Measurements from ENCODE around the gene INSL3. TPM values are rescaled to one million over a fixed set of nuclear protein-coding genes. Genes with fewer than 3 reads are reported as not detected.
A peak's percentile ranks its signal among the peaks of the same experiment; 100 is the strongest.

Gene INSL3
- total and polyA plus RNA-seq, 2 of the 13 experiments (the other 11 are each of a cell fraction or from before 2014, with no cell fraction given), result 0.30 TPM; not detected in 1

DNA sequence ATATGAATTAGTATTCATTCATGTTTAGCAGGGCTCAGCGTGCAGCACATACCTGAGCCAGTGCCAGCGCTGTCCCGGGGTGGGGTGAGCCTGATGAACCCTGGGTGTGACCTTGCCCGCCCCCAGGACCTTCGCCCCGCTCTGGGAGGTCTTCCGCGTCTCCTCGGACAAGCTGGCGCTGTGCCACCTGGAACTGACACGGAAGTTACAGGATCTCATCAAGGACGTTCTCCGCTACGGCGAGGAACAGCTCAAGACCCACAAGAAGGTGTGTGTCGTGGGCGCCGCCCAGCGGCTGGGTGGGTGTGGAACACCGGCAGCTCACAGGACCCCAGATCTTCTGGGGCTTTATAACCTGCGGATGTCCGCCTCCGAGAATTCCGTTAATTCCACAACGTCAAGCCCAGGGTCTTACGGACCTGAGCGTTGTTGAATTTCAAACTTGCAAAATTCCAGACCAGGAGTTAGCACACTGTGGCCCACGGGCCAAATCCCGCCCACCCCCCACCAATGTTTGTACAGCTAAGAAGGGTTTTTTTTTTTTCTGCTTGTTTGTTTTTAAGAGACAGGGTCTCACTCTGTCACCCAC lies 54.7 kb downstream of the INSL3 start (continued):
- TF ChIP-seq RERE (CRISPR knock-in tag; IDR thresholded peaks at IDR 0.05; ENCODE audit: low read depth) (no peak), PPARG (CRISPR knock-in tag; conservative IDR thresholded peaks at IDR 0.05) (peak; percentile 78), TEAD2 (CRISPR knock-in tag; IDR thresholded peaks at IDR 0.05) (no peak), NFE2L1 (CRISPR knock-in tag; IDR thresholded peaks at IDR 0.05; ENCODE audit: borderline replicate concordance) (no peak), ARID2 (CRISPR knock-in tag; IDR thresholded peaks at IDR 0.05; ENCODE audit: borderline replicate concordance) (0 out of 2 replicates have a peak, but pooled peaks have one; percentile 23), ZNF263 (CRISPR knock-in tag; IDR thresholded peaks at IDR 0.05) (no peak), SNAPC2 (CRISPR knock-in tag; IDR thresholded peaks at IDR 0.05) (0 out of 2 replicates have a peak, but pooled peaks have one; percentile 46), MNT (IDR thresholded peaks at IDR 0.05) (no peak), ASH2L (IDR thresholded peaks at IDR 0.05; ENCODE audit: insufficient read length, low read depth, low read length) (peak; percentile 22), ZNF557 (CRISPR knock-in tag; IDR thresholded peaks at IDR 0.05) (no peak), ZNF296 (CRISPR knock-in tag; conservative IDR thresholded peaks at IDR 0.05) (no peak), JUNB (CRISPR knock-in tag; IDR thresholded peaks at IDR 0.05; ENCODE audit: borderline replicate concordance) (no peak), SKIL (CRISPR knock-in tag; IDR thresholded peaks at IDR 0.05; ENCODE audit: borderline replicate concordance) (peak; percentile 67; the same call in 1 of the 2 replicates), ATF7-NPFF (CRISPR knock-in tag; IDR thresholded peaks at IDR 0.05; ENCODE audit: low read depth) (no peak), SP2 (CRISPR knock-in tag; IDR thresholded peaks at IDR 0.05) (no peak), HNRNPL (IDR thresholded peaks at IDR 0.05; ENCODE audit: low read depth, low read length) (peak; percentile 62; the same call in 1 of the 2 replicates), U2AF1 (optimal IDR thresholded peaks at IDR 0.05; ENCODE audit: low read depth, low read length) (no peak), SNAI1 (CRISPR knock-in tag; IDR thresholded peaks at IDR 0.05; ENCODE audit: borderline replicate concordance) (peak; percentile 39; the same call in 1 of the 2 replicates), FOXK2 (IDR thresholded peaks at IDR 0.05) (no peak), HMGA1 (CRISPR knock-in tag; conservative IDR thresholded peaks at IDR 0.05) (no peak), TRIM24 (CRISPR knock-in tag; IDR thresholded peaks at IDR 0.05) (no peak), RORA (CRISPR knock-in tag; IDR thresholded peaks at IDR 0.05) (no peak), ZNF709 (CRISPR knock-in tag; IDR thresholded peaks at IDR 0.05) (no peak)
